SU-DHL-6 (cell line): ENCODE data around the gene HSD11B2.

Experiments
- EZH2phosphoT487 ChIP-seq: fragments of 200-600 bp; sonication (generic), shearing (Covaris generic); conservative IDR thresholded peaks from 2 replicates; pipeline ENCODE4 v1.6.1; 2018; ENCODE audit warnings: mild to moderate bottlenecking, antibody characterized with exemption, low read length, moderate library complexity, mixed read lengths
- TF ChIP-seq, protein P1 (sequence below): fragments of 200-600 bp; sonication (generic); IDR thresholded peaks from one replicate; pipeline ENCODE4 v1.5.1; 2017; ENCODE audit warnings: antibody characterized with exemption, mild to moderate bottlenecking, low read length, moderate library complexity; ENCODE audit not compliant: insufficient read depth, poor library complexity, severe bottlenecking

DNA sequence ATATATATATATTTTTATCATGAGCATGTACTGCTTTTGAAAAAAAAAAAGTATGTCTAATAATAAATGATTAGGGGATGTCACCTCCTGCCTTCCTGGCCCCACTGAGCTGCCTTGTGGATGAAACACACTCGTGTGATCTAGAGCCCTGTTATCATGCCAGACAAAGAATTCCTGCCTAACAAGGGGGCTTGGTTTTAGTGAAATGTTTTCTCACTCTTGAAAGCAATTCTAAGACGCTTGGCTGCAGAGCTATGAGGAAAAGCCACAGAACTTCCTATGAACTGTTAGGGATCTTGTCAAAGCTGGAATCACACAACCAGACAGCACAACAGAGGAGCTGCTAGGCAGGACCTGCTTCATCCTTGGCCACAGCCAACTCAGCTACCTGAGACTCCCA is 18.6 kb upstream of the HSD11B2 start:
- TF ChIP-seq, protein P1, sequence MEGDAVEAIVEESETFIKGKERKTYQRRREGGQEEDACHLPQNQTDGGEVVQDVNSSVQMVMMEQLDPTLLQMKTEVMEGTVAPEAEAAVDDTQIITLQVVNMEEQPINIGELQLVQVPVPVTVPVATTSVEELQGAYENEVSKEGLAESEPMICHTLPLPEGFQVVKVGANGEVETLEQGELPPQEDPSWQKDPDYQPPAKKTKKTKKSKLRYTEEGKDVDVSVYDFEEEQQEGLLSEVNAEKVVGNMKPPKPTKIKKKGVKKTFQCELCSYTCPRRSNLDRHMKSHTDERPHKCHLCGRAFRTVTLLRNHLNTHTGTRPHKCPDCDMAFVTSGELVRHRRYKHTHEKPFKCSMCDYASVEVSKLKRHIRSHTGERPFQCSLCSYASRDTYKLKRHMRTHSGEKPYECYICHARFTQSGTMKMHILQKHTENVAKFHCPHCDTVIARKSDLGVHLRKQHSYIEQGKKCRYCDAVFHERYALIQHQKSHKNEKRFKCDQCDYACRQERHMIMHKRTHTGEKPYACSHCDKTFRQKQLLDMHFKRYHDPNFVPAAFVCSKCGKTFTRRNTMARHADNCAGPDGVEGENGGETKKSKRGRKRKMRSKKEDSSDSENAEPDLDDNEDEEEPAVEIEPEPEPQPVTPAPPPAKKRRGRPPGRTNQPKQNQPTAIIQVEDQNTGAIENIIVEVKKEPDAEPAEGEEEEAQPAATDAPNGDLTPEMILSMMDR = no peak
- no peak for TF ChIP-seq EZH2phosphoT487
